NCI-H82 (cell line): ENCODE measurements around the gene MZT2B.
A peak's percentile ranks its signal among the peaks of the same experiment; 100 is the strongest.
"Not testable (repeated sequence)": the region's sequence is repeated elsewhere in the genome, so short reads cannot be mapped to it uniquely, and the experiment has no call there.

ENCODE experiments used
- DNase-seq: peaks from one replicate; lab custom pipeline; 2025; lab: John Stamatoyannopoulos, UW

Gene MZT2B, protein sequence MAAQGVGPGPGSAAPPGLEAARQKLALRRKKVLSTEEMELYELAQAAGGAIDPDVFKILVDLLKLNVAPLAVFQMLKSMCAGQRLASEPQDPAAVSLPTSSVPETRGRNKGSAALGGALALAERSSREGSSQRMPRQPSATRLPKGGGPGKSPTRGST

DNA sequence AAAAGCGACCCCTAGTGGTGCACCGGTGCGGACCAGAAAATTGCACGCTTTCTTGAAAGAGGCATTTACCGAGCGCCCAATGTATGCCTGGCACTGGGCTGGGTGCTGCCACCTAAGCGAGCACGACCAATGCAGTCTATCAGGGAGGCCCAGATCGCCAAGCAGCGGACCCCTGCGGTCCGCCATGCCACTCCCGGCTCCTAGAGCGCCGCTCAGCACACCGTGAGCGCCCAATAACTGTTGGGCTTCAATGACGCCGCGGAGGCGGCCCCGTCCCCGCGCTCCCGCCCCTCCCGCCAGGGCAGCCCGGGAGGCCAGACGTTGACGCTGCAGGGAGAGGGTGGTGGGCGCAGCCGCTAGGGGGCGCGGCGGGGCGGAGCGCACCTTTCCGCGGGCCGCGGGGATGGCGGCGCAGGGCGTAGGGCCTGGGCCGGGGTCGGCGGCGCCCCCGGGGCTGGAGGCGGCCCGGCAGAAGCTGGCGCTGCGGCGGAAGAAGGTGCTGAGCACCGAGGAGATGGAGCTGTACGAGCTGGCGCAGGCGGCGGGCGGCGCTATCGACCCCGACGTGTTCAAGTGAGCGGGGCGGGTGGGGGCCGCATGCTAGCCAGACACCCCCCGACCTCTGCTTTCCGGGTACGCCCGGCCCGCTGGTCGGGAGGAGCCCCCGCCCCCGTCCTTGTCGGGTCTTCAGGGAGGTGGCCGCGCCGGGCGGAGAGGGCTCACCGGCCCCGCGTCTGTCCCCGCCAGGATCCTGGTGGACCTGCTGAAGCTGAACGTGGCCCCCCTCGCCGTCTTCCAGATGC lies at the start of gene MZT2B:
Gene MZT2B (plus strand): TSS at position 383 of the 803 bp plus-strand sequence. CDS start 21 bp downstream, at position 404.
- DNase-seq, result peak; percentile 94

DNA sequence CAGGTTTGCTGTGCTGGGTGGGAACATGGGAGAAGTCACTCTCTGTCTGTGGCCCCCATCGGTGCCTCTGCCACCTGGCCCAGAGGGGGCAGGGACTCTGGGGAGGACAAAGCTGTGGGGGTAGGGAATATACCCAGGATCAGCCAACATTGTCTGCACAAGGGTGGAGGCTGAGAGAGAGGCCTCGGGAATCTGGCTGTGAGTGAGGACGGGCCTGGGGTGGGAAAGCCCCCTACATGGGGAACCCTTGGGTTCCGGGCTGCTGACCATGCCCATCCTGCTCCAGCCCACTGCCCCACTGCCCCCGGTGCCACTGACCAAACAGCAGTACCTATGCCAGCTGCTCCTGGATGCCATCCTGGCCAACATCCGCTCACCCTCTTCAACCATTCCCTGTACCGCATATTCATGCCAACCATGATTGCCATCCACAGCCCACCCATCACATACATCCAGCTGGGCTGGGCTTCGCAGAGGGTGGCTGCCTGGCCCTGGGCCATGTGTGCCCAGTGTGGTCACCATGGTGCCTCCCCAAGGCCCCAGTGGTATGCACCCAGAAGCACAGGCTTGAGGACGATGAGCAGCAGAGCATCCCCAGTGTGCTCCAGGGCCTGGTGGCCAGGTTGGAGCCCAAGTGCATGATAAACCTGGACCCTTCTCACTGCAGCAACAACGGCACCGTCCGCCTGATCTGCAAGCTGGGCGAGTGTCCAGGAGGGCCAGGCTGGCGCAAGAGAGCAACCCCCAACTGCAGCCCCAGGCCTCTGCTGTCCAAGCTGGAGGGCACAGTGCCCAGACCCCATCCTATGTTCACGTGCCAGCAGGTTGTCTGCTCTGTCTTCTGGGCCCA lies 46.1 kb upstream of the MZT2B start:
- no peak for DNase-seq

DNA sequence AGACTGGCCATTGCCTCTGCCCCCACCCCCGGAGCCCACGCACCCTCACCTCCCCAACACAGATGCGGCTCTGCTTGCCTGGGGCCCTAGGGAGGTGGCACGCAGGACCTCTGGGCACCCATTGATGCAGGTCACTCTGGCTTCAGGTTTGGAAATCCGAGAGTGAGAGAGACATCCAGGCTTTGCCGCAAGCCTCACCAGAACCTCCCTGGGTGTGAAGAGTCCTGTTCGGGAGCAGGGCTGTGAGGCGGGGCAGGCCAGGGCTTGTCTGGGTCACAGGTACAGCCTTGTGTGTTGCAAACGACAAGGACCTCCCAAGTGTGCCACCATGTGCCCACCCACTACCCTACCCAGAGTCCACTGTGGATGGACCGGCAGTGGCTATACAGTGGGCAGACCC lies 45.5 kb upstream of the MZT2B start:
- not testable (repeated sequence) for DNase-seq

DNA sequence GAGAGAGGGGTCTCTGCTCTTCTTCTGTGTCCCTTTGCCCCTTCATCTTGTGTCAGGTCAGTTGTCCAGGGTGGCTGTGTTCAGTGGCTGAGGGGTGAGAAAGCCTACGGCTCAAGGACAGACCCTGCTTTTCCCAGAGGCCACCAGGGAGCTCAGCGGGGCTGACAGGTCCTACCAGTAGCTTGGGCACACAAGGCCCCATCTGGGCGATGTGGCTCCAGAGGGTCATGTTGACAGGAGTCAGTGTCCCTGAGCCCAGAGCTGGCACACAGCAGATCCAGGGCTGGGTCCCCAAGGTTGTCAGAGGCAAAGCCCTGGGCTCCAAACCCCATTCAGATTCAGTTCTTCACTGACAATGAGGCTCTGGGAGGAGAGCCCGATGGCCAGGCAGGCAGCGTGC lies 44.9 kb upstream of the MZT2B start:
- not testable (repeated sequence) for DNase-seq

DNA sequence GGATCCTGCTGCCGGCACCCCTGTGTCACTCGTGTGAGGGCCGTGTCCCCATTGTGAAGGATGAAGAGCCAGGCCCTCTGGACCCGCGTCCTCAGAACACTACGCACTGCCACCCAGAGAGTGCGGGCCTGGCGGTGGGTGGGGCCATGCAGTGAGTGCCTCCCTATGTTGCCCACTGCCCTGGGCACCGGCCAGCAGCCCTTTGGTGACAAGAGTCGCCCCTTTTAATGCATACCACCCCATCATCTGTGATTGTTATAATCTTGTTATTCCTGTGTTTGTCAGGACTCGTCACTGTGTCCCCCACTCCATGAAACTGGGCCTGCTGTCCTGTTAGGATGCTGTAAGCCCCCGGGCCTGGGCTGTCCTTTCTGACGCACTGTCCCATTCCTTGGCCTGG lies 43.7 kb upstream of the MZT2B start:
- DNase-seq, result not testable (repeated sequence)

DNA sequence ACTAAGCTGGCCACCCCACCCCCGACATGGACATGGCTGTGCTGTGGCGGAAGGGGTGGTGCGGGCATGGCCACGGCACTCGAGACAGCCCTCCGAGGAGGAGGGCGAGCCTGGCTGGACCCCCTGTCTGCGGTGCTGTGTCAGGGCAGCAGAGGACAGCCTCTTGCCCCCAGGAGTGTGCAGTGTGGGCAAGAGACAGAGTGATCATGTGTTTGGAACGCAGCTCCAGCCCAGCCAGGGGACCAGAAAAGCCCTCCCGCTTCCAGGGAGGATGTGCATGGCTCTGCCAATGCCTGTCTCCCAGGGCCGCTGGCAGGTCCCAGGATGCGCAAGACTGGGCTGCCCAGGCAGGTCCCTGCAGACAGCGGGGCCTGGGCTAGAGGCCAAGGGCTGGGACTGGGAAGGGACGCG lies 43.2 kb upstream of the MZT2B start:
- not testable (repeated sequence) for DNase-seq

DNA sequence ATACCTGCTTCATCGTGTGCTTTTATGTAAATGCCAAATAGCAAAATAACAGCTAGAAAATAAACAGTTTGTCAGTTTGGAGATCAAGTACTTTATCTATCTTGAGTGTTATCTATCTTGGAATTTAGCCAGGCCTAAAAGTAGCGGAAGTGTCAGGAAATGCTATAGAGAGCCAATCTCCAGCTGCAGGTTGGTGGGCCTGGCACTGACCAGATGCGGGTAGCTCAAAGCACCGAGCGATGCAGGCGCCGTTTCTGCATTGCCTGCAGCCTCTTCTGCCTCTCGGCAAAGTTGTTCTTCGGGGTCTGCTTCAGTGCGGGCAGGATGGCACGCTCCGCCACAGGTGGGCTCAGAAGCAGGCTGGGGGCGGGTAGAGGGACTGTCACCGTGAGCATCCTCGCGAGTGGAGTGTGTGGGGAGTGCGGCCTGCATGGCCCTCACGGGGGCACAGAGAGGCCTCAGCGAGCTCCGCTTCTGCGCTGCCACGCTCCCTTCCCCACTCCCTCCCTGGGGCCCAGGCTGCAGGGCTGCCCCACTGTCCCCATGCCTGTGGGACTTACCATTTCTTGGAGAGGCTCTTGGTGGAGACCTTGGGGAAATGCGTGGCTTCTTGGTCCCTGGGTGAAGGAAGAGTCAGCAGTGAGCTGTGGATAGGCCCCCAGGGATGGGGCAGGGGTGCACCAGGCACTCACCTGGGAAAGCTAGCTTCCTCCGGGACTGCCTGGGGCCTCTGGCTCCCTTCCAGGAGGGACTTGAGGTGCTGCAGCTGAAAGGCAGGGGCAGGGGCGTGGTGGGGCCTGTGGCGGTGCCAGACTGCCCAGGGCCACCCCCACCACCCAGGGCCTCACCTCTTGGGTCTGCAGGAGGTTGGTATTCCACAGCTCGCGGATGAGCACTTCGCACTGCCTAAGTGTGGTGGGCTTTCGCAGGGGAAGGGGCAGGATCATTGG lies 42.5 kb upstream of the MZT2B start:
- not testable (repeated sequence) for DNase-seq

DNA sequence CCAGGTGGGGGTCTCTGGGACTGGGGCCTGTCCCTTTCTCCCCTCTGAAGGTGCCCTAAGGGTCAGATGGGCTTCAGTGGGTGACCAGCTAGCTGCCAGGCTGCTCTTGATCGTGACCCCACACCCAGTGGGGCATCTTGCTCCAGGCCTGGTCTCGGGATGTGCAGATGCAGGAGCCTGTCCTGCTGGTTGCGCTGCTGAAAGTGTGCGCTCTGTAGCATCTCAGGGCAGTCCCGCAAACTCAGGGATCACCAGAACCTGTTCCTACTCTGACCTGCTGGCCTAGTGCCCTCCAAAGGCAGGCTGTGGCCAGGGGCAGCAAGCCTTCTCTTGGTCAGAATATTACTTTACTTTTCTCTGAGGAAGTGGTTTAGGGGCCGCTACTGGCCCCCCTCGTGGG lies 41.5 kb upstream of the MZT2B start:
- DNase-seq, result not testable (repeated sequence)

DNA sequence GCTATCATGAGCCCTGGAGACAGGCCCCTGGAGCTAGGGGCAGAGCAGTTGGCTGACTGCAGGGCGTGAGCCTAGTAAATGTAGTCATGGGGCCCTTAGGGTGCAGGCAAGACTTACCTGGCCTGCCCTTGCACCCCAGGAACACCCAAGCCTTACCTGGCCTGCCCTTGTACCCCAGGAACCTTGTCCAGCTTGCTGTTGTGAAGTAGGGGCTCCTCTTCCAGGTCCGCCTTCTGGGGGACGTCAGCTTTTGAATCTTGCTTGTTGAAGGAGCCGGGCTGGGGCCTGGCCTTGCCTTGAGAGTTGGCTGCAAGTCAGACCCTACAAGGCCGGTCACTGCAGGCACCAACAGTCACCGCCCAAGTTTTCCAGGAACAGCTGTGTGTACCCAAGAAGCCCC lies 41.1 kb upstream of the MZT2B start:
- not testable (repeated sequence) for DNase-seq

DNA sequence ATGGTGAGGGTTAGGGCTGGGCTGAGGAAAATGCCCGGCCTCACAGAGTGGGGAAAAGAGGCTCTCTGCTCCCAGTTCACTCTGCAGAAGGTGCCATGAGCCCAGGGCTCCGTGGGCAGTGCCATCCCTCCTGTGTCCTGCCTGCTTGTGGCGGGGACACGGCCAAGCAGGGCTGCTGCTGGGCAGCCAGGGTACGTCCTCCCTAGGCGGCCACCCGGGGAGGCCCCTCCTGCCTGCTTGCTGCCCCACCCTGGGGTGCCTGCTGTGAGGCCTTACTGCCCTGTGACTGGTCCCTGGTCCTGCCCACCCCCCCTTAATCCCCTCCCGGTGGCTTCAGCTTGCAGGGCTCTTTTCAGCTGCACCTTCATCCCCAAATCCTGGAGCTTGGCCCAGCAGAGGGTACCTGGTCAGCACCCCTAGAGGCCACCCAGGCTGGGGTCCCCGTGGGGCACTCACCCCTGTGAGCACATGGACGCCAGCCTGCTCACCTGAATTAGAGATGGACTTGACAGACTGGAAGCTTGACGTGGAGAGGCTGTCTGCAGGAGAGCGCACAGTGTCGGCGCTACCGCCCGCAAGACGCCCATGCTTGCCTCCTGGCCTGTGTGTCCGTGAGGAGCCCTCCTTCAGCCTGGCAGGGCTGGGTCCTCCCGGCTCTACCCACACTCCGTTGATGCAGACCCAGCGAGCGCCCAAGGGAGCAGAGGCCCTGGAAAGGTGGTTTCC lies 40.3 kb upstream of the MZT2B start:
- not testable (repeated sequence) for DNase-seq

DNA sequence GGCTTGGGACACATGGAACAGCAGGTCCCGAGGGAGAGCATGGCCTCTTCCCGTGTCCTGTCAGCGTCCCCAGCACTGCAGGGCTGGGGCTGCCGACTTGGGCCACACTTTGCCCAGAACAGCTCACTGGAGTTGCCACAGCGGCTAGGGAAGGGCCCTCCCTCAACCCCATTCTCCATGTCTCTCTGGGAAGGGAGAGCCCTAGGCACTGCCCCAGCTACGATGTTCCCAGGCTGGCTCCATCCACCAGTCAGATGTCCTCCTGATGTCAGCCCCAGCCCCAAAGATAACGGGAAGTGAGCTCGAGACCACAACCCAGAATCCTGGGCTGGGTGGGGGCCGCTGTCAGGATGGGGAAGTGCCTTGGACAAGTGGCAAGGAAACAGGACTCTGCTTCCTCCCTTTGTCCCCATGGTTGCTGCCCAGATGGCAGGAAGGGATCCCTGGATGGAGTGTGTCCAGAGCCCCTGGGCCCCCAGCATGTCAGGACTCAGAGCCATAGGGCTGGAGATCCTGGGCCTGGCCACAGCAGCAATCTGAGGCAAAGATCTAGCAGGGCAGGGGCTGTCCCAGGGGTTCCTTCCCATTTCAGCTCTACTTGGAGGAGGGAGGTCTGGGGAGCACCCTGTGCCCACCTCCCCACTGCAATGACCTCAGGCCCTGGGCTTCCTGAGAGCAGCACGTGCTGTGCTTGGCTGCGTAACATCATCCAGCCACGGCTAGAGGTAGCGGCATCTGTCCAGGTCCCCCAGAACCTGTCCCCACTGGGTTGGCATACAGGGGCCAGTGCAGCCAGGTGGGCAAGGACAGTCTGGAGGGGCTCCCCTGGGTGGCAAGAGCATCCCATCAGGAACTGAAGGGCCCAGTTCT lies 39.4 kb upstream of the MZT2B start:
- not testable (repeated sequence) for DNase-seq

DNA sequence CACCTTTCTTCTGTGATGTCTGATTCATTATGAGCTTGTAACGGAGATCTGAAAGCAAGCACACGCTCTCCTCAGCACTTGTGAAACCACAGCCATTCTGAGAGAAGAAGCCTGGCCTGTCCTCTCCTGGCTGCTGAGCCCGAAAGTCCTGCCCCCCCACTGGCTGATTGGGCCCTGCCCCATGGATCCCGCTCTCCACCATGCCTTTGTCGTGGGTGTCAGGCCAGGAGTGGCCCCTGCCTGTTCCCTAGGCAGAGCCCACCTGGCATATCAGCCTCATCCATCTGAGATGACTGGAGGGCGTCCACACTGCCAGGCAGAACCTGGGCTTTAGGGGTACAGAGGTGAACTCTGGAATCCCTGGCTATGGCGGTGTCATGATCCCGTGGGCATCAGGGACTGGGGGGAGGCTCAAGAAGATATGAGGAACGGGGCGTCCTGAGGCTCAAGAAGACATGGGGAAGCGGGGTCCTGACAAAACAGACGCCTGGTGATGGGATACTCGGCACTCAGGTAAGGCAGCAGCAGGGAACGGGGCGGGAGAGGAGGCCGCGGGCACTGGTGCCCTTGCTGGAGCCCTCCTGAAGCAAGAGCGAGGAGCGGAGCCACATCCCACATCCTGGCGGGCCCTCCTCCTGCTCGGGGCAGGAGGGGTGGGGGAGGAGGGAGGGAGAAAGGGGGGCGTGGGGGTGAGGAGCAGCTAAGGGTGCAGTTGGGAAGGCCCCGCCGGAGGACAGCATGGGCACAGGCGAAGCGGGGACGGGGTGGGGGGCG lies 38.6 kb upstream of the MZT2B start:
- DNase-seq, result not testable (repeated sequence)

DNA sequence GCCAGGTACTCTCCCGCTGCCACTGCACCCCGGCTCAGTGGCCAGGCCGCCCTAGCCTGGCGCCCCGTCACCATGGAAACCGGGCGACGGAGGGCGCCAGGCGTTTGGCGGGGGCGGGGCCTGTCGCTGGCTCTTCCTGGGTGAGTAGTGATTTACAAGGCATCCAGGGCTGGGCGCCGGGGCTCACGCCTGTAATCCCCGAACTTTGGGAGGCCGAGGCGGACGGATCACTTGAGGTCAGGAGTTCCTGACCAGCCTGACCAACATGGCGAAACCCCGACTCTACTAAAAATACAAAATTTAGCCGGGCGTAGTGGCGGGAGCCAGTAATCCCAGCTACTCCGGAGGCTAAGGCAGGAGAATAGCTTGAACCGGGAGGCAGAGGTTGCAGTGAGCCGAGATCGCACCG lies 37.1 kb upstream of the MZT2B start, which contains the start of gene CCDC74B:
Gene CCDC74B (minus strand): TSS at position 107 of the 409 bp plus-strand sequence. CDS start 116 bp downstream, outside the sequence.
- peak; percentile 78 for DNase-seq

DNA sequence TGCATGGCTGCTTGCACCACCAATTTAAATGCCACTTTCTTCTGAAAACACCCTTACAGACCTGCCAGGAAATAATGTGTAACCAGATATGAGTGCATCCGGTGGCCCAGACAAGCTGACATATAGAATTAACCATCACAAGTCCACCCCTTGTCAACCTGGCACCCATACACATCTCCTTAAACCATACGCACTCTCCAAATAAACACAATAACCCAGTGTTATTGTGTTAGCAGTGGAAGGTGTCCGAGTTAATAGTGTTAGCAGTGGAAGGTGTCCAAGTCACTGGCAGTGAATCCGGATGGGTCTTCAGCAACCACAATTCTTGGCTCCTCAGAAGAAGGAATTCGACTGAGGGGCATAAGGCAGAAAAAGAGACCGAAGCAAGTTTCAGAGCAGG lies 33.5 kb upstream of the MZT2B start:
- not testable (repeated sequence) for DNase-seq

DNA sequence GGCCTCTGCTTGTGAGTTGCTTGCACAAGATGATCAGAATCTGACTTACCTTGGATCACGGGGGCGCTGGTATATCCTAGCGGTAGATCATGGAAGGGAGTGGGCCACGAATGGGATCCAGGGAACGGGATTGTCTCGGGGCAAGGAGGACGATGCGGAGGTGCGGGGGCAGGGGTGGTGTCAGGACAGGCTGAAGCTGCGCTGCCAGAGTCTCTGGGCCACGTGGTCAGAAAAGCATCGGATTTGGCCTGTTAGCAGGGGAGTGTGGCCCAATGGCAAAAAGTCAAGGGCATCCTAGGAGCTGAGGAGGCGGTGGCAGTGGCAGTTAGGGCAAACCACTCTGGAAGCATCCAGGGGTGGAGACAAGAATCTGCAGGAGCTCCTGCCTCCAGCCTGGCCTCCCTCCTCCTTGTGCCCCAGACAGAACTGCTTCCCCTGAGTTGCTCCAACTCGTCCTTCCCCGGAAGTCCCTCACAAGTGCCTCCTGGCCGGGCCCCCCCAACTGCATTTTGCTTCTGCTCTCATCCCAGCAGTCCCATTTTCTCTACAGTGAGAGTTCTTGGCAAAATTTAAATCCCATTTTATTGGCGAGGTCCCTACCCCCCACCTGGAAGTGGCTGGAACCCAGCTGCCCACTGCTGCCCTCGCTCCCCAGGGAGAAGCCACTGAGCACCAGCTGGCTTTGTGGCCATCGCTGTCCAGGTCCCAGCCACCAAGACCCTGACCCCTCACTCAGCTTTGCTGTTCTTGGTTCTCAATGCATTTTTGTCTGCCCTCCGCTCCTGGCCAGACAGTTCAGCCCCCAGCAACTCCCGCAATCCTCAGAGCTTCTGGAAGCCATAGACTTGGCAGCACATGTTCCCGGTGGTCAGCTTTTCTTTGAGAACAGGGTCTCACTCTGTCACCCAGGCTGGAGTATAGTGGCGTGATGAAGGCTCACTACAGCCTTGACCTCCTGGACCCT lies 31.6 kb upstream of the MZT2B start:
- DNase-seq, result peak; percentile 6

DNA sequence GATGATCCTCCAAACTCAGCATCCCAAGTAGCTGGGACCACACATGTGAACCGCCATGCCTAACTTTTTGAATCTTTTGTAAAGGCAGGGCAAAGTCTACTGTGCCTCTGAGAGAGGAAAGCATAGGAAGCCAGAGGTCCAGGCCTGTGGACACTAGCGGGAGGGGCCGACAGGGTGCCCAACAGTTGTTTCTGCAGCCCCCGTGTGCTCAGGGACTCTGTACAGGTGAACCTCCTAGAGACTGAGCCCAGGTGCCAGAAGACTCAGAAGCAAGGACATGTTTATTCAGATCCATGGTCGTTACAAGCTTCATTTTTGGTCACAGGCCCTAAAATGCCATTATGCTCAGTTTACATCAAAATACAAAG lies 30.9 kb upstream of the MZT2B start:
- not testable (repeated sequence) for DNase-seq

DNA sequence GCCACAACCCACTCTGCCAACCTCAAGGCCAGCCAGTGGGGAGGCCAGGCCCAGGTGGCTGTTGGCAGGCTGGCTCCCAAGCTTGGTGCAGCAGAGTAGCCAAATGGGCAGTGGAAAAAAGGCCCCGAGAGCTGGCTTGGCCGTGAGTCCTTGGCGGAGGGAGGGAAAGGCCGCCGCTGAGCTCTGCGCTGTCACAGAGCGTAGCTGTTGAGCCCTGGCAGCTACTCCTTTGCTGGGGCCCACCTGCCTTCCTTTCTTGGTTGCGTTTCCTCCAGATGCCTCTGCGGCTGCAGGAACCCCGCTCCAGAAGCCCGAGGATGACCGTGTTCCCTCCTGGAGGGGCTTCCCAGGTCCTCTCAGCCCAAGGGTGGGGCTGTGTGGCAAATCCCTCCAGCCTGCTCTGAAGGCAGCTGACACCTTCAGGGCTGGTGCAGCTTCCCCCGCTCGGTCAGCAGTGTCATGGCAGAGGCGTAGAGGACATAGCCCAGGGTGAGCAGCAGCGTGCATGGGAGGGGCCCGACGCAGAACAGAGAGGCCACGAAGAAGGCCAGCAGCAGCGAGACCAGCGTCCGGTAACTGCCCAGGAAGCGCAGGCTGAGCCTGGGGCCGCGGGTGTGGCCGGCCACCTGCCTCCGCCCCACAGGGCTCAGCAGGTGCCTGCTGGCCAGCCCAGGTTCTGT lies 29.8 kb upstream of the MZT2B start:
- DNase-seq, result not testable (repeated sequence)
